CD4-positive, alpha-beta T cell (primary cell): ENCODE results near the gene OR6B3. TPM values are rescaled to one million over a fixed set of nuclear protein-coding genes. Genes with fewer than 3 reads are reported as not detected.
A peak's percentile ranks its signal among the peaks of the same experiment; 100 is the strongest.

Experiments used
- ATAC-seq: fragments of 200-7000 bp; cut with Tn5 transposase; one replicate; pipeline ENCODE4 v1.10.0; 2022; ENCODE audit warnings: mild to moderate bottlenecking; ENCODE audit not compliant: poor library complexity
- CTCF ChIA-PET: fragments of 350-600 bp; sonication (Branson Sonifier 250); formaldehyde crosslinking; loops from one replicate; lab custom pipeline; 2021; ENCODE audit warnings: antibody characterized with exemption, inconsistent platforms; lab: Charles Lee
- POLR2A ChIA-PET: fragments of 350-600 bp; sonication (Branson Sonifier 250); formaldehyde crosslinking; loops from one replicate; lab custom pipeline; 2021; ENCODE audit warnings: antibody characterized with exemption, inconsistent platforms; lab: Charles Lee
- DNase-seq, 14 experiments: peaks; one replicate each; pipeline ENCODE4 v3.0.0-alpha.2; 2013 to 2020; ENCODE audit warnings: mixed read lengths in 2 of 14
- H3K27ac ChIP-seq, 2 donors: one replicate each; pipeline versions ENCODE4 v1.5.1 to v1.7.0; 2013; ENCODE audit warnings: low read length in 2 of 2, low read depth in 1 of 2, mild to moderate bottlenecking in 1 of 2
- H3K27me3 ChIP-seq, 2 experiments: 1 replicate in 1 of 2; 2 replicates in 1 of 2; pipeline versions ENCODE4 v1.6.1 to v1.7.0; 2013; ENCODE audit warnings: low read length in 2 of 2, control low read depth in 1 of 2, mild to moderate bottlenecking in 1 of 2, moderate library complexity in 1 of 2; ENCODE audit not compliant: insufficient read depth in 2 of 2, control insufficient read depth in 1 of 2
- H3K36me3 ChIP-seq: one replicate; pipeline ENCODE4 v1.6.1; 2013; ENCODE audit warnings: low read length, control low read depth; ENCODE audit not compliant: insufficient read depth
- H3K4me1 ChIP-seq: one replicate; pipeline ENCODE4 v1.6.1; 2013; ENCODE audit warnings: low read length, control low read depth; ENCODE audit not compliant: insufficient read depth
- H3K4me3 ChIP-seq: one replicate; pipeline ENCODE4 v1.5.1; 2013; ENCODE audit warnings: mild to moderate bottlenecking, low read length, moderate library complexity
- H3K9me3 ChIP-seq, 2 experiments: 1 replicate in 1 of 2; 2 replicates in 1 of 2; pipeline versions ENCODE4 v1.6.1 to v1.7.0; 2013; ENCODE audit warnings: low read length in 2 of 2, mild to moderate bottlenecking in 2 of 2, control low read depth in 1 of 2, moderate library complexity in 1 of 2; ENCODE audit not compliant: control insufficient read depth in 1 of 2, insufficient read depth in 1 of 2
- H3K27ac Mint-ChIP-seq: one replicate; pipeline ENCODE4 v1.8.0; 2020; ENCODE audit warnings: mixed read lengths
- H3K27me3 Mint-ChIP-seq: one replicate; pipeline ENCODE4 v1.8.0; 2021; ENCODE audit warnings: mixed read lengths
- H3K36me3 Mint-ChIP-seq: one replicate; pipeline ENCODE4 v1.8.0; 2021; ENCODE audit warnings: low read depth, mixed read lengths
- H3K4me1 Mint-ChIP-seq: one replicate; pipeline ENCODE4 v1.8.0; 2021; ENCODE audit warnings: low read depth, mixed read lengths
- H3K4me3 Mint-ChIP-seq: one replicate; pipeline ENCODE4 v1.8.0; 2020; ENCODE audit warnings: mild to moderate bottlenecking, mixed read lengths
- H3K9me3 Mint-ChIP-seq: one replicate; pipeline ENCODE4 v1.8.0; 2020; ENCODE audit warnings: mixed read lengths
- intact Hi-C, 2 experiments: fragments of 100-400 bp; cut with DNase I in 1 of 2; cut with micrococcal nuclease in 1 of 2; formaldehyde crosslinking; loops; one replicate each; pipeline versions ENCODE4 v1.15.1 to v1.9.0; 2023 to 2025; cut with DNase I, micrococcal nuclease
- total RNA-seq, 174 experiments: library from RNA in 2 of 174; stranded (reverse) in 2 of 174; gene quantifications; one replicate each; pipeline ENCODE4 v1.2.3 and lab custom pipeline; 2021 to 2026
- TF ChIP-seq, protein P1 (sequence below): fragments of 200-600 bp; IDR thresholded peaks from one replicate; pipeline ENCODE4 v1.8.0; 2022; ENCODE audit warnings: antibody characterized with exemption, mild to moderate bottlenecking

OR6B3 gene
- total RNA-seq, 2 experiments from 2014 or later, result not detected

DNA sequence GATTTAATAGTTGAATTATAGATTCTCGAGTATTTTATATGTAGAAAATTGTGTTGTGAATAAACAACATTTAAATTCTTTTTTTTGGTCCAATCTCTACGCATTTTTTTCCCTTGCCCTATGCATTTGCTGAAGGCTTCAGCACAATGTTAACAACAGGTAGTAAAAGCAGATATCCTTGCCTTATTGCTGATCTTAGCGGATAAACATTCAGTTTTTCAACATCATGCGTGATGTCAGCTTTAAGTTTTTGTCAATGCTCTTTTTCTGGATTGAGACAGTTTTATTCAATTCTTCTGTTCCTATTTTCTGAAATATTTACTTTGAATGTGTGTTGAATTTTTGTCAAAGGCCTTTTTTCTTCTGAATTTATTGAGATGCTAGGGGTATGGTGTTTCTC lies 11.6 kb upstream of the OR6B3 start:
- intact Hi-C loops, result loop anchor here in 1 of 2 experiments (10.0 kb wide), 1 partner anchor 370 kb away; the partner anchor contains the start of gene GPC1
- POLR2A ChIA-PET, result no interaction called here

DNA sequence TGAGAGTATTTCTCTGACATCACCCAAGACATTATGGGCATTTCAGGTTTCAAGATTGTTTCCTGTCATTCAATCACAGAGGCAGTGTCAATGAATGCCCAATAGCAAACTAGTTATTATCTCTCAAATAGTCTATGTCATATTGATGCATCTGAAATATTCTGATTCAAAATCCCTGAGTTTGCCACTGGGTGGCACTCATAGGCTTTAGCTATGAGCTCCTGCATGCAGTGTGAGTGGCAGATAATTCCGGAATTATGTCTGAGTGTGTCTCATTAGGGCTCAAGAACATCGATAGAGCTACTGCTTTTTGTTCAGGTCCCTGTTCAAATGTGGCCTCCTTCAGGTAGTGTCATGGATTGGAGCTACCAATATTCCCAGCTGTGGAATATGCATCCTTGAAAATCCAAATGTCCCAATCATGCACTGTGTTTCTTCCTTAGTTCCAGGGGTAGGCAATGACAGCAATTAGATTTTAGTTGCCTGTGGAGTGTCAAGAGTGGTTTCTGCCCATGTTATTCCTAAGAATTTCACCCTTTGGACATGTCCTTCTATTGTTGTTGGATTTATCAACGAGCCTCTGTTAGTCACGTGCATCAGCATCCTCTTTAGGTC lies 7.8 kb upstream of the OR6B3 start:
- Mint-ChIP-seq H3K4me3 (no peak overlapping the region), H3K9me3 (no peaks in the 10 kb centered on the region), H3K27me3 (peaks cover 33% of the 10 kb centered on the region), H3K27ac (no peak overlapping the region), H3K4me1 (no peaks in the 10 kb centered on the region), H3K36me3 (no peaks in the 10 kb centered on the region)
- POLR2A ChIA-PET, result interaction anchor here (1.1 kb wide), 1 partner anchor 83 kb away, joined by 7 read pairs; no protein-coding TSS in a partner anchor
- no peak overlapping the region for H3K27ac ChIP-seq
- TF ChIP-seq, protein P1, sequence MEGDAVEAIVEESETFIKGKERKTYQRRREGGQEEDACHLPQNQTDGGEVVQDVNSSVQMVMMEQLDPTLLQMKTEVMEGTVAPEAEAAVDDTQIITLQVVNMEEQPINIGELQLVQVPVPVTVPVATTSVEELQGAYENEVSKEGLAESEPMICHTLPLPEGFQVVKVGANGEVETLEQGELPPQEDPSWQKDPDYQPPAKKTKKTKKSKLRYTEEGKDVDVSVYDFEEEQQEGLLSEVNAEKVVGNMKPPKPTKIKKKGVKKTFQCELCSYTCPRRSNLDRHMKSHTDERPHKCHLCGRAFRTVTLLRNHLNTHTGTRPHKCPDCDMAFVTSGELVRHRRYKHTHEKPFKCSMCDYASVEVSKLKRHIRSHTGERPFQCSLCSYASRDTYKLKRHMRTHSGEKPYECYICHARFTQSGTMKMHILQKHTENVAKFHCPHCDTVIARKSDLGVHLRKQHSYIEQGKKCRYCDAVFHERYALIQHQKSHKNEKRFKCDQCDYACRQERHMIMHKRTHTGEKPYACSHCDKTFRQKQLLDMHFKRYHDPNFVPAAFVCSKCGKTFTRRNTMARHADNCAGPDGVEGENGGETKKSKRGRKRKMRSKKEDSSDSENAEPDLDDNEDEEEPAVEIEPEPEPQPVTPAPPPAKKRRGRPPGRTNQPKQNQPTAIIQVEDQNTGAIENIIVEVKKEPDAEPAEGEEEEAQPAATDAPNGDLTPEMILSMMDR, result peak; percentile 65
- no peaks in the 10 kb centered on the region for H3K36me3 ChIP-seq
- CTCF ChIA-PET, result interaction anchor here (0.7 to 4.2 kb wide), 2 partner anchors 40 to 82 kb away, joined by 3 to 56 read pairs; no protein-coding TSS in a partner anchor
- no peaks in the 10 kb centered on the region for H3K4me1 ChIP-seq
- intact Hi-C loops, result loop anchor here (1.0 to 10.0 kb wide), 3 partner anchors 82 to 374 kb away; partner anchors contain the start of gene GPC1 (in 1 of the 2)
- DNase-seq, result peak in 12 of 14 experiments; percentile 22 to 74 (median 34)
- ATAC-seq, result peak; percentile 85
- peaks cover 0 to 7% of the 10 kb centered on the region in 2 experiments for H3K9me3 ChIP-seq
- H3K4me3 ChIP-seq, result no peak overlapping the region
- peaks cover 10 to 16% of the 10 kb centered on the region in 2 experiments for H3K27me3 ChIP-seq

More for the DNA sequence above, 11.6 kb upstream of the OR6B3 start:
- no peak for DNase-seq
- CTCF ChIA-PET, result no interaction called here
- TF ChIP-seq, protein P1, result no peak
- peaks cover 0 to 5% of the 10 kb centered on the region in 2 experiments for H3K27me3 ChIP-seq
- H3K4me3 Mint-ChIP-seq, result no peak overlapping the region
- no peak overlapping the region for H3K27ac Mint-ChIP-seq
- H3K9me3 Mint-ChIP-seq, result peaks cover 6% of the 10 kb centered on the region
- no peaks in the 10 kb centered on the region for H3K36me3 ChIP-seq
- no peak for ATAC-seq
- no peaks in the 10 kb centered on the region for H3K9me3 ChIP-seq
- H3K27ac ChIP-seq, result no peak overlapping the region
- no peak overlapping the region for H3K4me3 ChIP-seq
- no peaks in the 10 kb centered on the region for H3K36me3 Mint-ChIP-seq
- H3K27me3 Mint-ChIP-seq, result peaks cover 38% of the 10 kb centered on the region
- no peaks in the 10 kb centered on the region for H3K4me1 ChIP-seq
- no peaks in the 10 kb centered on the region for H3K4me1 Mint-ChIP-seq

DNA sequence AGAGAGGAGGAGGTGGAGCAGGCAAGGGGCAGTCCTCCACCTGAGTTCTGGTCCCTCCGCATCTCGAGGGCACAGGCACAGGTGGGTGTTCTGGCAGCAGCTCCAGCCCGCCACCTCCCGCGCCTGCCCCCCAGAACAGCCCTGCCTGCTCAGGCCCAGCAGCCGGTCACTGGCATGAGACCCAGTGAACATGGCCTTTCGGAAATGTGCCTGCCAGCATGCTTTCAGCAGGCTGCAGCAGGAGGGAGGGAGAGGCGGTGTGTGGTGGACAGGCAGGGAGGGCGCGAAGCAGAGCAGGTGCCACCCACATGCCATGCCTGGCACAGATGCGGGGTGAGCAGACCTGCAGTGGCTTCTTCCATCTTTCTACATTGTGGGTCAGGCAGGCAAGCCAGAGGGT lies 3.4 kb upstream of the OR6B3 start:
- ChIA-PET CTCF (no interaction called here), POLR2A (no interaction called here)
- H3K27ac Mint-ChIP-seq, result no peak overlapping the region
- TF ChIP-seq, protein P1, result no peak
- Histone ChIP-seq H3K36me3 (no peaks in the 10 kb centered on the region), H3K4me3 (no peak overlapping the region), H3K27ac (no peak overlapping the region), H3K27me3 (peaks cover 17 to 24% of the 10 kb centered on the region in 2 experiments), H3K4me1 (no peaks in the 10 kb centered on the region), H3K9me3 (peaks cover 0 to 7% of the 10 kb centered on the region in 2 experiments)
- ATAC-seq (no peak), DNase-seq (no peak)
- H3K4me1 Mint-ChIP-seq, result no peaks in the 10 kb centered on the region
- peaks cover 59% of the 10 kb centered on the region for H3K27me3 Mint-ChIP-seq
- H3K4me3 Mint-ChIP-seq, result no peak overlapping the region
- intact Hi-C loops, result no loop called here
- H3K36me3 Mint-ChIP-seq, result no peaks in the 10 kb centered on the region
- H3K9me3 Mint-ChIP-seq, result no peaks in the 10 kb centered on the region
